ENCODE results near the gene UTP20.

- no peak for TF ChIP-seq EZH2 (IDR thresholded peaks at IDR 0.05)
- TF ChIP-seq EZH2phosphoT487 (IDR thresholded peaks at IDR 0.05), result no peak
Observed at GRCh38 chr12:101436136-101436535, 156.2 kb downstream of the UTP20 start.
